Measurements from ENCODE around the gene VWA3B.

The VWA3B gene

DNA sequence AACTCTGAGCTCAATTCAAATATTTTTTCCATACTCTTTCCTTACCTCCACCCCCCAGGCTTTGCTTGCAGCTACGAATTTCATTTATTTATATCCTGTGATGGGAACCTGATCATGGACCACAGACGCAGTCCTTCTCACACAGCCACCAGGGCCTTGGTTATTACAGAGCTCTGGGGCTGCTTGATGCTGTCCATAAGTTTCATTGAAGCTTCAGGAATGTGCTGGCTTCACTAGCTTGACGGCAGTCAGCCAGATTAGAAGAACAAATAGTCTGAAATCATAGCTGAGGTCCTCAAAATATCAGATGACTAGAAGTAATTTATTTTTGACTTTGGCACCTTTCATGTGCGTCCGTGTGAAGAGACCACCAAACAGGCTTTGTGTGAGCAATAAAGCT, 104.9 kb downstream of the VWA3B start:
- no peak for FAIRE-seq

DNA sequence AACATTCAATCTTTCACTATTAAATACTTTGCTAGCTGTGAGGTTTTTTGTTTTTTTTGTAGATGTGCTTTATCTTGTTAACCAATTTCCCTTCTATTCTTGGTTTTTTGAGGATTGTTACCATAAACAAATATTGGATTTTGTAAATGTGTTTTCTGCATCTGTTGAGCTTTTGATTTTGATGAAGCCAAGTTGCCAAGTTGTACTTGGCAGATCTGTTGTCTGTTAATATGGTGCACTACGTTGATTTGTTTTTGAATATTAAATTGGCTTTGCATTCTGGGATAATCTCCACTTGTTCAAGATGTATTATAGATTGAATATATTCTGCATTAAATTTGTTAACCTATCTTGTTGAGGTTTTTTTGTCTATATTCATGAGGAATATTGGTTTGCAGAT, 114.6 kb downstream of the VWA3B start:
- DNase-seq (ENCODE audit: insufficient read length, low spot score) (no peak), FAIRE-seq (no peak)
- no peak for TF ChIP-seq POLR2A (IDR thresholded peaks at IDR 0.05; ENCODE audit: low read depth, low read length)

More for the DNA sequence above, 104.9 kb downstream of the VWA3B start:
- no peak for DNase-seq (ENCODE audit: insufficient read length, low spot score)
- TF ChIP-seq POLR2A (IDR thresholded peaks at IDR 0.05; ENCODE audit: low read depth, low read length), result no peak

DNA sequence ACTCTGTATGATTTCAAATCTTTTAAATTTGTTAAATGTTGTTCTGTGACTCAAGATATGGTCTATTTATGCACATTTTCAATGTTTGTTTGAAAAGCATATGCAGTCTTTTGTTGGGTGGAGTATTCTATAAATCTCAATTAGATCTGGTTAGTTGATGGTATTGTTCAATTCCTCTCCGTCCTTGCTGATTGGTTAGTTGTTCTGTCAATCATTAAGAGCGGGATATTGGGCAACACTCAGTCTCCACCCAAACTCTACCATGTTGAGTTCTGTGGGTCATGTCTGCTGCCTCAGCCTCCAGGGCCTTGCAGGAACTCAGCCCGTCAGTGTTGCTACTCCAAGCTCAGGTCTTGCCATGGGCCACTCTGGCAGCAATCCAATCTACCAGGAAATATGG, 118.9 kb downstream of the VWA3B start:
- DNase-seq (ENCODE audit: insufficient read length, low spot score) (no peak), FAIRE-seq (no peak)
- TF ChIP-seq POLR2A (IDR thresholded peaks at IDR 0.05; ENCODE audit: low read depth, low read length), result no peak

DNA sequence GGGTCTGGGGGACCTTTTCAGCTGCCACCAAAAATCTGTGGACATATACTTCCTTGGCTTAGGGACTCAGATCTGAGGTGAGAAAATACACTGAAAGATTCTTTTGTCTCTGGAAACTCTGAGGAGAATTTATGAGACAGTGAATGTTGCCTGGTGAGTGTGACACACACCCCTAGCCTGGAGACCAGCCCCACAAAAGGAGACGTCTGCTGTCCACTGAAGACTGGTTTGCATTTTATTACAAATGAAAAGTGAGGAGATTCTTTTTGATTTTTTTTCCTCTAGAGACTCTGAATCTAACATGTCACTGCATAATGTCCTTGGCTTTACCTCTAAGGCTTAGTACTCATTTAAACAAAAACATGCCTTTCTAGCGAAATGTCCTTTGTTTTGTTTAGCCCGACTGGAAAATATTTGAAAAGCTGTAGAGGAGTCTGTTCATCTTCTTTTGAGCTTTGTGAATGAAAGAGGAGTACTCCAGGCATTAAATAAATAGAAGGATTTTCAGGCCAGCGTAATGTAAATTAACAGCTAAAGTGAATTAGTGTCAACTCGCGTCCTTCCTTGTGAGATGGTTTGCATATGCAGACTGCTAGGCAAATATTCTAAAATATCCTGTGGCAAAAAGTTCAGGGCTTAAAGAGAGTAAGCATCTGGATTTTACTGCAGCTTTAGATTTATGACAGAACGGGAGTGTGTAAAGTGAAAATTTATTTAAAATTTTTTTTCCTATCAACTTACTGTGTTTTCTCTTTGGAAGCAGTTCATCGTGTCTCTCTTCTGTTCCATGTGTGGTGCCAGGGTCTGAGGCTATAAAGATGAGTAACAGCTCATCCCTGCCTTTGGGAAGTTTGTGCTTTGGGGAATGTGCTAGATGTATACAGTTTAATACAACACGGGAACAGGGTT, 125.4 kb downstream of the VWA3B start:
- DNase-seq (ENCODE audit: insufficient read length, low spot score), result no peak
- TF ChIP-seq POLR2A (IDR thresholded peaks at IDR 0.05; ENCODE audit: low read depth, low read length), result no peak
- FAIRE-seq, result no peak

DNA sequence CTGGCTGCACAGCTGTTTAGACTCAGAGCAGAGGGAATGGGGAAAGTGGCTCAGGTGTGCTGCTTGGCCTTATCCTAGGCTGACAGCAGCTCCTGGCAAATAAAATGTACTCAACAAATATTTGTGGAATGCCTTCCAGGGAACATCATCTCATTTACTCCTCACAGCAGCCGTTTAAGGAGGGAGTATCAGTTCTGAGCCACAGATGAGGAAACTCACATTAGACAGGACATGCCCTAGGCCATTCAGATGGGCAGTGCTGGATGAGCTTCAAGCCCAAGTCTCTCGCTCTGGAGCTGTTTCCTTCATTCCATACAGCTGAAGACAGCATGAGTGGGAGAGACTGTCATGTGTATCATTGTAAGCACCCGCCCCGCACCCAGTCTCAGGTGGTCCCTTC, 129.6 kb downstream of the VWA3B start:
- DNase-seq (ENCODE audit: insufficient read length, low spot score), result no peak
- no peak for TF ChIP-seq POLR2A (IDR thresholded peaks at IDR 0.05; ENCODE audit: low read depth, low read length)
- no peak for FAIRE-seq

DNA sequence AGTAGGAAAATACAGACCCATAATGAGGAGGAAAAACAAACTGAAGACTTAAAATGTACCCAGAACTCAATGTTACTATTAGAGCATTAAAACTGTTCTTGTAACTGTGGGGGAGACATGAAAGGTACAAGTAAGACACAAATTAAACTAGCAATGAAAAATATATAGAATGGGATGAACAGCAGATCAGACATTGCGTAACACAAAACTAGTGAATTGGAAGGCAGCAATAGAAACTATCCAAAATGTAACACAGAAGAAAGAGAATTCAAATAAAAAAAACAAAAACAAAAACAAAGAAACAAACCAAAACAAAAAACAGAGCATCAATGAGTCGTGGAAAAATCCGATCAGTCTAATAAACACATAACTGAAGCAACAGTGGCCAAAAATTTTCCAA, 132.2 kb downstream of the VWA3B start:
- FAIRE-seq (no peak), DNase-seq (ENCODE audit: insufficient read length, low spot score) (no peak)
- no peak for TF ChIP-seq POLR2A (IDR thresholded peaks at IDR 0.05; ENCODE audit: low read depth, low read length)

DNA sequence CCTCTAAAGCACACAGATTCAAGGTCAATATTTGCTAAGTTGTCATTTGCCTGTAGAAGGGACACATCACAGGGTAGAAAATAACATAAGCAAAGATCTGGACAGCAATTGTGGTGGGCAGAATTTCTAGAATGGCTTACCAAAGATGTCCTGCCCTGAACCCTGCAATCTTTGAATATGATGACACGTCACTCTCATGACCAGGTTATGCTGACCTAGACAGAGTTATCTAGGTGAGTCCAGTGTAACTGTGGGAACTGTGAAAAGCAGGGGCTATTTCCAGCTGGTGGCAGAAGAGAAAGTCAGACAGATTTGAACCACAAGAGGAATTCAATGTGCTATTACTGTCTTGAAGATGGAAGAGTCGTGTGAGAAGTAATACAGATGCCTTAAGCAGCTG, 147.0 kb downstream of the VWA3B start:
- no peak for TF ChIP-seq POLR2A (IDR thresholded peaks at IDR 0.05; ENCODE audit: low read depth, low read length)
- no peak for DNase-seq (ENCODE audit: insufficient read length, low spot score)
- no peak for FAIRE-seq

DNA sequence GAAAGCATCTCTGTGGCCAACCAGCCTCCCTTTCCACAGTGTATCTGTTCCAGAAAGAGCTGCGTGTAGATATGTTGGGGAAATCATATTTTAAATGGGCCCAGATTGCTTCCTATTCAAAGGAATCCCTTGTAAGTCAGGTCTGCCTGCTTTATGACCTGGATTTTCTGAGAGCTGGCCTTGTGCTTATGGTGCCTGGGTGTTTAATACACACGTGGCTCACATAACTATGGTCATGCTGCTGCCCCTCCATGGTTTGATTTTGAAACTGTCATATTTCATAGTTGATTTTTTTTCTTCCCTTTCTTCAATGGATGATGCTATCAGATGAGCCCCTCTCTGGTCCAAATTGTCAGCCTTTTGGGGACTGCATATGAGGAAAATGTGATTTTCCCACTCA, 147.8 kb downstream of the VWA3B start:
- FAIRE-seq (no peak), DNase-seq (ENCODE audit: insufficient read length, low spot score) (no peak)

DNA sequence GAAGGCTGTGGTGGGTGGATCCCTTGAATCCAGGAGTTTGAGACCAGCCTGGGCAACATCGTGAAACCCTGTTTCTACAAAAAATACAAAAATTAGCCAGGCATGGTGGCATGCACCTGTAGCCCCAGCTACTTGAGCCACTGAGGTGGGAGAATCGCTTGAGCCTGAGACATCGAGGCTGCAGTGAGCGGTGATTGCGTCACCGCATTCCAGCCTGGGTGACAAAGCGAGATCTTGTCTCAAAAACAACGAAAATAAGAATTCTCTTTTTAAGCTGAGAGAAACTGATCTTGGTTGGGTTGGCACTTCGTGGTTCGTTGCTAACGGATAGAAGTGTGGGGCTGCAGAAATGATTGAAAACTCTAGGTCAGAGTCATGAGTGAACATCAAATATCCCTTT, 150.0 kb downstream of the VWA3B start:
- no peak for TF ChIP-seq POLR2A (IDR thresholded peaks at IDR 0.05; ENCODE audit: low read depth, low read length)
- DNase-seq (ENCODE audit: insufficient read length, low spot score) (no peak), FAIRE-seq (no peak)

More for the DNA sequence above, 147.8 kb downstream of the VWA3B start:
- TF ChIP-seq POLR2A (IDR thresholded peaks at IDR 0.05; ENCODE audit: low read depth, low read length), result no peak

DNA sequence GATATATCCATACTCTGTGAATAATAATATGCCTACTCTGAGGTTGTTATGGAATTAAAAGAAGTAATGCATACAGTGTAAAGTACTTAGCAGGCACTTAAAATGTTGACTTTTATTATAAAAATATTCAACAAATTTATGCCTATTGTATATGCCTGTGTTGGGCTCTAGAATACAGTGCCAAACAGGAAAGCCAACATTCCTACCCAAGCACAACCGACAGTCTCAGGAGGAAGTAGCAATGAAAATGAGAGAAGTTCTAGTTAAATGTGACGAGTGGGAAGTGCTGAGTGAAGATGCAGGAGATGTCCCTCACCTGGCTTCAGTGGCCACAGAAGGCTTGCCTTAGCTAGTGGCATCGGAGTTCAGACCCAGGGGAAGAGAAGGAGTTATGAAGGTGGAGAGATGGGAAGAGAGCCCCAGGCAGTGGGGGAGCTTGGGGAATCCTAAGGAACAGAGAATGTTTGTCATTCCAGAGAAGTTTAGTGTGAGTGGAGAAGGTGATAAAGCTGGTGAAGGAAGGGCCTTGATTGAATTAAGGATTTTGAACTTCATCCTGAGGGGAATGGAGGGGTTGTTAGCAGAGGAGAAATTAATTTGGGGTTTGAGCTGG, 153.9 kb downstream of the VWA3B start:
- no peak for TF ChIP-seq POLR2A (IDR thresholded peaks at IDR 0.05; ENCODE audit: low read depth, low read length)
- DNase-seq (ENCODE audit: insufficient read length, low spot score) (no peak), FAIRE-seq (no peak)

DNA sequence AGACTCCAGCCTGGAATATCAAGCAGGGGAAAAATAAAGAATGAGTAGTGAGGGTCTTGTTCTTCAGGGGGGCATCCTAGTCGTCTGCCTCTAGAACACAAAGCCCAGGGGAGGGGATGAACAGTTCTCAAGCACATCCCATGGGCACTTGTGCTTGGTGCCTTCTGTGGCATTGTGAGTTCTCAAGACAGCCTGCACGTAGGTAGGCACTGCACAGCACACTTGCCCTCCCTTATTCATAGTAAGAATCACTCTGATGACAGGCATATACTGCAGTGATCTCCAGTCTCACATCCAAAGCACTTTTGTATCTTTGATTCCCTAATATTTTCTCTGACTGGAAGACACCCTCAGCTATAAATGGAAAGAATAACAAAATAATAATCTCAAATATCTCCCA, 154.6 kb downstream of the VWA3B start:
- DNase-seq (ENCODE audit: insufficient read length, low spot score) (no peak), FAIRE-seq (no peak)
- TF ChIP-seq POLR2A (IDR thresholded peaks at IDR 0.05; ENCODE audit: low read depth, low read length), result no peak

DNA sequence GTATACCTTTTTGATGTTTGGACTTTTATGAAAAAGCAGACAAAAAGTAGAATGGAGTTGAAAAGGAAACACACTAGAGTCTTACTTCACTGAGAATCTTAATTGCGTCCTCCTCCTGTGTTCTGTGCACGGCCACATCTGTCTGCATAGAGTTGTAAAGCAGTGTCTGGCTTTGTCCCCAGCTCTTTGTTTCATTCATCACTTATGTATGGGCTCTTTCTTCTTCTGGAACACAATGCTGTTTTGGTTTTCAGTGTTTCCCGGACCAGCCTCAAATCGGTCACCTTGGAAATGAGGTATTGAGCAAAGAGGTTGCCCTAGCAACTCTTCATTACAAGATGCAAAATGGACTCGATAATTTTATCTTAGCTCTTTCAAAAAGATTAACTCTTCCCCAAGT, 155.0 kb downstream of the VWA3B start:
- no peak for DNase-seq (ENCODE audit: insufficient read length, low spot score)
- no peak for FAIRE-seq
- no peak for TF ChIP-seq POLR2A (IDR thresholded peaks at IDR 0.05; ENCODE audit: low read depth, low read length)

DNA sequence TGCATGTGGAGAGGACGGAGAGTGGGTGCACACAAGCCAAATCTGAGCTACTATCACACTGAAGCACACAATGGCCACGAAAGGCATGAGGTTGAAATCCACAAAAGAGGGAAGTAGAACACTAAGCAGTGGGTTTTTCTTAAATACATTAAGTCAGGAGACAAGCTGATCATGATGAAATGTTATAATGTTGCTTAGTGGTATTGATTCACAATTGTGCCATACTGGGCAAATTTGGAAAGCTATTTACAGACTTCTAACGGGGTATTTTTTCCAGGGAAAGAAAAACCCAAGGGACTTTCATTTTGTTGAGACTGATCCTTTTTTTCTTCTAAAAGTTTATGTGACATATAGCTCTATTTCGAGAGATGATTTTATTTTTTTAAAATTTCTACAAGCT, 158.5 kb downstream of the VWA3B start:
- TF ChIP-seq POLR2A (IDR thresholded peaks at IDR 0.05; ENCODE audit: low read depth, low read length), result no peak
- FAIRE-seq (no peak), DNase-seq (ENCODE audit: insufficient read length, low spot score) (no peak)

DNA sequence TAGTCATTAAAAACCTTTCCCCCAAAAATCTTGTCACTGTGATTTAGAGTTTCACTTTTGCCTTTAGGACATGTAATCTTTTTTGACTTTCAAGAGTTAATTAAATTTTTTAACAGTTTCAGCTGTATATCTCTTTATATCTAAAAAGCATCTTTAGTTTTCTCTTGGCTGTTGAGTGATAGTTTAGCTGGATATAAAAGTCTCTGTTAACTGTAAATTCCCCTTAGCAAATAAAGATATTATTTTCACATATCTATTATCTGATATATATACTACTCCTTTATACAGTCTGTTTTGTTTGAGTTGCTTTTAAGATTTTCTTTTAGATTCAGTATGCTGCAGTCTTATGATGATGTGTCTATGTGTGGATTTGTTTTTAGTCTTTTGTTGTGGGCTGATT, 160.4 kb downstream of the VWA3B start:
- TF ChIP-seq POLR2A (IDR thresholded peaks at IDR 0.05; ENCODE audit: low read depth, low read length), result no peak
- FAIRE-seq (no peak), DNase-seq (ENCODE audit: insufficient read length, low spot score) (no peak)
